ENCODE results near the gene CASP4. TPM values are rescaled to one million over a fixed set of nuclear protein-coding genes. Genes with fewer than 3 reads are reported as not detected.

CASP4 gene
- polyA plus RNA-seq, 1 experiment: 129 TPM

DNA sequence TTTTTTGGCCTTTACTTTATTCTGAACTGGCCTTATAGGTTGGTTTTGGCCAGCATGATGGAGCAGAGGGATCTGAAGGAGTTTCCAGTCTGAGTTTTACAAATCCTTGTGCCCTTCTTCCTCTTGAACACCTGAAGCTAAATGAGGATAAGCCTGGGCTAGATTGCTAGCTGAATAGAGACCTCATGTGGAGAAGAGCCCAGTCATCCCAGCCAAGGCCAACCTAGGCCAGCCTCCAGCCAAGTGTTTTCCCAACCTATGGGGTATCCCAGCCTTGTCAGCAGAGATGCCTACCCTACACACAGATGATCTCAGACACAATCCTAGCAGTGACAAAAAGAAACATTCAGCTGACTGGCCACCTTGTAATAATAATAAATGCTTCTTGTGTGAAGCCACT is 69.1 kb downstream of the CASP4 start:
- CTCF ChIA-PET: no interaction called here
- H3K27ac ChIP-seq (ENCODE audit: low read depth, low read length): no peak overlapping the region
- no peaks in the 10 kb centered on the region for H3K9me3 ChIP-seq (ENCODE audit: control insufficient read depth, insufficient read depth, low read length)
- no peaks in the 10 kb centered on the region for H3K27me3 ChIP-seq (ENCODE audit: control insufficient read depth, insufficient read depth, low read length)
- no peak for DNase-seq (ENCODE audit: low read depth, low spot score)
- TF ChIP-seq, protein P1, sequence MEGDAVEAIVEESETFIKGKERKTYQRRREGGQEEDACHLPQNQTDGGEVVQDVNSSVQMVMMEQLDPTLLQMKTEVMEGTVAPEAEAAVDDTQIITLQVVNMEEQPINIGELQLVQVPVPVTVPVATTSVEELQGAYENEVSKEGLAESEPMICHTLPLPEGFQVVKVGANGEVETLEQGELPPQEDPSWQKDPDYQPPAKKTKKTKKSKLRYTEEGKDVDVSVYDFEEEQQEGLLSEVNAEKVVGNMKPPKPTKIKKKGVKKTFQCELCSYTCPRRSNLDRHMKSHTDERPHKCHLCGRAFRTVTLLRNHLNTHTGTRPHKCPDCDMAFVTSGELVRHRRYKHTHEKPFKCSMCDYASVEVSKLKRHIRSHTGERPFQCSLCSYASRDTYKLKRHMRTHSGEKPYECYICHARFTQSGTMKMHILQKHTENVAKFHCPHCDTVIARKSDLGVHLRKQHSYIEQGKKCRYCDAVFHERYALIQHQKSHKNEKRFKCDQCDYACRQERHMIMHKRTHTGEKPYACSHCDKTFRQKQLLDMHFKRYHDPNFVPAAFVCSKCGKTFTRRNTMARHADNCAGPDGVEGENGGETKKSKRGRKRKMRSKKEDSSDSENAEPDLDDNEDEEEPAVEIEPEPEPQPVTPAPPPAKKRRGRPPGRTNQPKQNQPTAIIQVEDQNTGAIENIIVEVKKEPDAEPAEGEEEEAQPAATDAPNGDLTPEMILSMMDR (IDR thresholded peaks at IDR 0.05; ENCODE audit: low read depth, low read length): no peak
- POLR2A ChIA-PET: no interaction called here
- H3K4me3 ChIP-seq (ENCODE audit: low read depth, low read length): no peak overlapping the region

DNA sequence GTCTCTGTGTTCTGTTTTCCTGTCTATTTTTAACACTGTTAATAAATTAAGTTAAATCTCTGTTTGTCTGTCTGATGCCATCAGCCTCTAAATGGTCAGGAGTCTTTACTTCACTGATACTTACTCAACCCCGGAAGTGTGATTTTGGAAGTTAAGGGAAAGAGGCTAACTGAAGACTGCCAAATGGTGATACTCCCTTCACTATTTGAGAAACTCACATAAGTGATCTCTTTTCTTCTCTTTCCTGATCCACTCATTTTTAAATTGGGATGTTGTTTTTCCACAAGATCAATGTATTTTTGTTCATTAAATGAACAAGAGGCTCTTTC is 69.7 kb downstream of the CASP4 start:
- no peak overlapping the region for H3K4me3 ChIP-seq (ENCODE audit: low read depth, low read length)
- H3K27ac ChIP-seq (ENCODE audit: low read depth, low read length): no peak overlapping the region
- POLR2A ChIA-PET: no interaction called here
- DNase-seq (ENCODE audit: low read depth, low spot score): no peak
- CTCF ChIA-PET: no interaction called here
- H3K9me3 ChIP-seq (ENCODE audit: control insufficient read depth, insufficient read depth, low read length): no peaks in the 10 kb centered on the region
- TF ChIP-seq, protein P1 (IDR thresholded peaks at IDR 0.05; ENCODE audit: low read depth, low read length): no peak
- H3K27me3 ChIP-seq (ENCODE audit: control insufficient read depth, insufficient read depth, low read length): no peaks in the 10 kb centered on the region

DNA sequence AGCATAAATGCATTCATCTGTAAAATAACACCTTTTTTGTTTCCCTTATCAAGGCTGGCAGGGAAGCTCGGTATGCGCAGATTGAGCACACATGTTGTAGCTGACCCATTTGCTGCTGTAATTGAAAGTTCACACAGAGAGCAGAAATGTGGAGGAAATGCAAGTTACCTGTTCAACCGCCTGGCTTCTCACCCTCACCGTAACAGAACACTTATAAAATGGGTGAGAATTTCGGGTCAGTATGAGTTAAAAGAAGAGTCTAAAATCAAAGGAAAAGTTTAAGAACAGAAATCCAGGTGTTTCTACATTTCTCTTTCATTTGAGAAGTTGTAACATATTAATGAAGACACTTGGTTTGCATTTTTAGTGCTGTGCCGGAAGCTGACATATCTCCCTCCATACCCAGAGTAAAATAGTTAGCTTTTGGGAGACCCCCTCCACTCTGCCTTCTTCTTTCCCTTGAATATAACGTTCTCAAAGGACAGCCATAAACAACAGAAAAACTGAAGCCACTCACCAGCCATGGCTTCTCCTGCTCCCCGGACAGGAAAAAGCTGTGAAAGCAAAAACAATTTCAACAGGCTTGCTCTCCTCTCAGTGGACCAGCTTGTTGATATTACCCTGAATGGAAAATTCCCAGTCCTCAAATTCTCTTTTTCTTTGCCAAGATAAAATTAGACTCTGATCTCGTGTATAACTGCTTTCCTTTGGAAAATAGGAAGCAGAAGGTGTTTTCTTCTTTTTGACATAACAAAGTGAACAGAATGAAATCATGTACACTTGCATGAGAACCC is 70.3 kb downstream of the CASP4 start, which contains the start of gene CASP12:
Gene CASP12, minus strand, starts transcription at position 570 of the 794 bp plus-strand sequence.
- no peaks in the 10 kb centered on the region for H3K9me3 ChIP-seq (ENCODE audit: control insufficient read depth, insufficient read depth, low read length)
- no peak for DNase-seq (ENCODE audit: low read depth, low spot score)
- ChIA-PET POLR2A (no interaction called here), CTCF (no interaction called here)
- TF ChIP-seq, protein P1 (IDR thresholded peaks at IDR 0.05; ENCODE audit: low read depth, low read length): no peak
- H3K27ac ChIP-seq (ENCODE audit: low read depth, low read length): no peak within 1 kb of the TSS
- H3K4me3 ChIP-seq (ENCODE audit: low read depth, low read length): no peak within 1 kb of the TSS
- H3K27me3 ChIP-seq (ENCODE audit: control insufficient read depth, insufficient read depth, low read length): no peaks in the 10 kb centered on the region

DNA sequence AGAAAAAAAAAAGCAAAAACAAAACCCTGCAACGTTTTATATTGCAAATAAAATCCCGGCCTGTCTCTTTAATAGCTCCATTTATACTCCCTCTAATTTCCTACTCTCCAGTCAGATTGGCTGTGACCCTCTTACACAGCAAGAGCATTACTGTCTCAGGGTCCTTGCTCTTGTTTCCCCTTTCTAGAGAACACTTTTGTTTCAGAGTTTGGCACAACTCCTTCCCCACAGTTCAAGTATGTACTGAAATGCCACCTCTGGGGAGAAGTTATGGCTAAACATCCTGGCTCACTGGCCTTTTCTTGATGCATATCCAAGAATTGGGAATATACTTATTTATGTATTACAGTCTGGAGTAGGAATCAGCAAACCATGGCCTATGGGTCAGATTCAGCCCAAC is 72.7 kb downstream of the CASP4 start:
- ChIA-PET CTCF (interaction anchor here (1.4 to 1.6 kb wide), 2 partner anchors 12 to 967 kb away, joined by 4 to 5 read pairs; no protein-coding TSS in a partner anchor), POLR2A (no interaction called here)
- no peak for DNase-seq (ENCODE audit: low read depth, low spot score)
- Histone ChIP-seq H3K4me3 (ENCODE audit: low read depth, low read length) (no peak overlapping the region), H3K9me3 (ENCODE audit: control insufficient read depth, insufficient read depth, low read length) (no peaks in the 10 kb centered on the region), H3K27ac (ENCODE audit: low read depth, low read length) (no peak overlapping the region), H3K27me3 (ENCODE audit: control insufficient read depth, insufficient read depth, low read length) (no peaks in the 10 kb centered on the region)
- TF ChIP-seq, protein P1 (IDR thresholded peaks at IDR 0.05; ENCODE audit: low read depth, low read length): no peak

DNA sequence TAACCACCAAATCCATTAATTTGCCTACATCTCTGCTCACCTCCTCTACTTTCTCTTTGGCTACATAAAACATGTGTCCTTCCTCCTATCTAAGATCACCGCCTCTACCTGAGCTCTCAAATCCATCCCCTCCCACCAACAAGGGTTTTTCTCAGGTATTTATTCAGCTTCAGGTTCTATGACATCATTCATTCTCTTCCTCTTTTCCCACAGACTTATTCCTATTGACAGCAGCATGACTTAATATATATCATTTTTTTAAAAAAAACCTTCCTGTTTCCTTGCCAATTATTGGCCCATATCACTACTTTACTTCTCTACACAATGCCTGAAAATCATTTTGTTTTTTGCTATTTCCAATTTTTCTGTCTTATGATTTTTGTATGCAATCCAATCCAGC is 74.5 kb downstream of the CASP4 start:
- ChIA-PET CTCF (no interaction called here), POLR2A (no interaction called here)
- H3K4me3 ChIP-seq (ENCODE audit: low read depth, low read length): no peak overlapping the region
- DNase-seq (ENCODE audit: low read depth, low spot score): no peak
- H3K27me3 ChIP-seq (ENCODE audit: control insufficient read depth, insufficient read depth, low read length): no peaks in the 10 kb centered on the region
- H3K27ac ChIP-seq (ENCODE audit: low read depth, low read length): no peak overlapping the region
- TF ChIP-seq, protein P1 (IDR thresholded peaks at IDR 0.05; ENCODE audit: low read depth, low read length): no peak
- H3K9me3 ChIP-seq (ENCODE audit: control insufficient read depth, insufficient read depth, low read length): no peaks in the 10 kb centered on the region

Other genes starting within 250 kb of the CASP4 start
- 0.25 and 0.38 TPM in 2 replicates for gene CASP12, start 70.1 kb downstream of the CASP4 start, polyA plus RNA-seq (2011; rRNA removed)
- gene CASP5, start 54.6 kb upstream of the CASP4 start, polyA plus RNA-seq (2011; rRNA removed): 0.07 and 0.15 TPM in 2 replicates
- 31.0 and 36.2 TPM in 2 replicates for gene CASP1, start 66.6 kb upstream of the CASP4 start, polyA plus RNA-seq (2011; rRNA removed)
- gene CARD16, start 76.8 kb upstream of the CASP4 start, polyA plus RNA-seq (2011; rRNA removed): 105 and 125 TPM in 2 replicates
- gene CARD18, start 171.2 kb upstream of the CASP4 start, polyA plus RNA-seq (2011; rRNA removed): not detected in 2 replicates